ENCODE data around the gene PCARE. TPM values are rescaled to one million over a fixed set of nuclear protein-coding genes. Genes with fewer than 3 reads are reported as not detected.

PCARE gene
- total RNA-seq, 4 donors from 2014 or later = 0.03 to 1.3 (median 0.36) TPM; not detected in 1

GRCh38 chr2:29075894-29076705 is 1.8 kb upstream of the PCARE start:
- in situ Hi-C loops (cut with MboI; ENCODE audit: low sequenced_read_pairs in 4 of 4) = no loop called here

GRCh38 chr2:29073933-29074332 is 390 bp downstream of the PCARE start:
- TF ChIP-seq, protein P1, sequence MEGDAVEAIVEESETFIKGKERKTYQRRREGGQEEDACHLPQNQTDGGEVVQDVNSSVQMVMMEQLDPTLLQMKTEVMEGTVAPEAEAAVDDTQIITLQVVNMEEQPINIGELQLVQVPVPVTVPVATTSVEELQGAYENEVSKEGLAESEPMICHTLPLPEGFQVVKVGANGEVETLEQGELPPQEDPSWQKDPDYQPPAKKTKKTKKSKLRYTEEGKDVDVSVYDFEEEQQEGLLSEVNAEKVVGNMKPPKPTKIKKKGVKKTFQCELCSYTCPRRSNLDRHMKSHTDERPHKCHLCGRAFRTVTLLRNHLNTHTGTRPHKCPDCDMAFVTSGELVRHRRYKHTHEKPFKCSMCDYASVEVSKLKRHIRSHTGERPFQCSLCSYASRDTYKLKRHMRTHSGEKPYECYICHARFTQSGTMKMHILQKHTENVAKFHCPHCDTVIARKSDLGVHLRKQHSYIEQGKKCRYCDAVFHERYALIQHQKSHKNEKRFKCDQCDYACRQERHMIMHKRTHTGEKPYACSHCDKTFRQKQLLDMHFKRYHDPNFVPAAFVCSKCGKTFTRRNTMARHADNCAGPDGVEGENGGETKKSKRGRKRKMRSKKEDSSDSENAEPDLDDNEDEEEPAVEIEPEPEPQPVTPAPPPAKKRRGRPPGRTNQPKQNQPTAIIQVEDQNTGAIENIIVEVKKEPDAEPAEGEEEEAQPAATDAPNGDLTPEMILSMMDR (IDR thresholded peaks at IDR 0.05 in 4 of 5, conservative IDR thresholded peaks at IDR 0.05 in 1 of 5) = no peak
- TF ChIP-seq POLR2A (IDR thresholded peaks at IDR 0.05) = no peak
- Histone ChIP-seq H3K27me3 (no peaks in the 10 kb centered on the region), H3K9me3 (no peaks in the 10 kb centered on the region), H3K4me1 (peaks cover 0 to 13% of the 10 kb centered on the region in 2 donors), H3K36me3 (no peaks in the 10 kb centered on the region), H3K4me3 (no peak overlapping the region), H3K27ac (peak overlapping the region in 1 of 4 donors; percentile 44)
- intact Hi-C loops (cut with DNase I; ENCODE audit: low total_unique reads) (no loop called here), in situ Hi-C loops (cut with MboI; ENCODE audit: low sequenced_read_pairs in 4 of 4) (no loop called here)
- DNase-seq (no peak), ATAC-seq (no peak)

More at GRCh38 chr2:29075894-29076705, 1.8 kb upstream of the PCARE start:
- Histone ChIP-seq H3K27me3 (no peaks in the 10 kb centered on the region), H3K4me1 (peaks cover 0 to 13% of the 10 kb centered on the region in 2 donors), H3K9me3 (peaks cover 0 to 9% (median 0%) of the 10 kb centered on the region in 3 donors), H3K36me3 (no peaks in the 10 kb centered on the region), H3K27ac (no peak overlapping the region), H3K4me3 (no peak overlapping the region)
- TF ChIP-seq, protein P1 (IDR thresholded peaks at IDR 0.05 in 4 of 5, conservative IDR thresholded peaks at IDR 0.05 in 1 of 5) = no peak
- TF ChIP-seq POLR2A (IDR thresholded peaks at IDR 0.05) = no peak
- no peak for DNase-seq
- ATAC-seq = no peak
- intact Hi-C loops (cut with DNase I; ENCODE audit: low total_unique reads) = no loop called here

GRCh38 chr2:29072971-29073725 is 1.2 kb downstream of the PCARE start:
- Histone ChIP-seq H3K36me3 (no peaks in the 10 kb centered on the region), H3K4me1 (peaks cover 0 to 13% of the 10 kb centered on the region in 2 donors), H3K27me3 (no peaks in the 10 kb centered on the region), H3K27ac (no peak overlapping the region), H3K4me3 (no peak overlapping the region), H3K9me3 (no peaks in the 10 kb centered on the region)
- in situ Hi-C loops (cut with MboI; ENCODE audit: low sequenced_read_pairs in 4 of 4) = no loop called here
- DNase-seq (no peak), ATAC-seq (no peak)
- intact Hi-C loops (cut with DNase I; ENCODE audit: low total_unique reads) = no loop called here
- TF ChIP-seq, protein P1 (IDR thresholded peaks at IDR 0.05 in 4 of 5, conservative IDR thresholded peaks at IDR 0.05 in 1 of 5) = no peak
- no peak for TF ChIP-seq POLR2A (IDR thresholded peaks at IDR 0.05)

- in situ Hi-C loops (cut with MboI; ENCODE audit: low sequenced_read_pairs in 4 of 4) = no loop called here
- no peak for TF ChIP-seq POLR2A (IDR thresholded peaks at IDR 0.05)
- TF ChIP-seq, protein P1 (IDR thresholded peaks at IDR 0.05 in 4 of 5, conservative IDR thresholded peaks at IDR 0.05 in 1 of 5) = no peak
- intact Hi-C loops (cut with DNase I; ENCODE audit: low total_unique reads) = no loop called here
- no peak overlapping the region for H3K4me3 ChIP-seq
- H3K36me3 ChIP-seq = no peaks in the 10 kb centered on the region
- H3K4me1 ChIP-seq = peaks cover 0 to 13% of the 10 kb centered on the region in 2 donors
- no peak overlapping the region for H3K27ac ChIP-seq
- H3K27me3 ChIP-seq = no peaks in the 10 kb centered on the region
- ATAC-seq = no peak
- H3K9me3 ChIP-seq = no peaks in the 10 kb centered on the region
- no peak for DNase-seq
Measured at GRCh38 chr2:29072251-29072650, 2.1 kb downstream of the PCARE start.

Measured in gastrocnemius medialis (tissue), 4 donors.